Pancreas (tissue), 10 donors: Measurements from ENCODE around the gene THOC1. TPM values are rescaled to one million over a fixed set of nuclear protein-coding genes. Genes with fewer than 3 reads are reported as not detected.
A peak's percentile ranks its signal among the peaks of the same experiment; 100 is the strongest.

Source experiments
- ATAC-seq, 4 donors: fragments of 200-7000 bp; cut with Tn5 transposase; one replicate each; pipeline versions ENCODE4 v1.8.0 to v1.9.1; 2020; ENCODE audit warnings: mild to moderate bottlenecking in 4 of 4, moderate library complexity in 4 of 4
- DNase-seq, 6 donors: peaks; one replicate each; pipeline ENCODE4 v3.0.0-alpha.2; 2020
- FAIRE-seq: peaks from 2 replicates; lab custom pipeline; 2012; peaks lifted over from hg19 to GRCh38; lab: Jason Lieb, UNC
- H3K27ac ChIP-seq, 4 donors: fragments of 200-600 bp; sonication (generic); 1 replicate in 3 of 4; 2 replicates in 1 of 4; pipeline versions ENCODE4 v1.5.0 to v1.8.0; 2020
- H3K27me3 ChIP-seq, 4 donors: fragments of 200-600 bp; one replicate each; pipeline ENCODE4 v1.8.0; 2021
- H3K36me3 ChIP-seq, 3 donors: fragments of 200-600 bp; sonication (generic) in 1 of 3; one replicate each; pipeline versions ENCODE4 v1.5.0 to v1.8.0; 2020 to 2021
- H3K4me1 ChIP-seq, 3 donors: fragments of 200-600 bp; one replicate each; pipeline ENCODE4 v1.8.0; 2021
- H3K4me3 ChIP-seq, 4 donors: fragments of 200-600 bp; sonication (generic) in 2 of 4; one replicate each; pipeline versions ENCODE4 v1.5.0 to v1.8.0; 2020 to 2021
- H3K9me3 ChIP-seq, 4 donors: fragments of 200-600 bp; one replicate each; pipeline ENCODE4 v1.8.0; 2021
- WGBS, 2 donors: extraction: QIAGEN DNeasy Blood & Tissue Kit; methylation state at CpG; one replicate each; pipeline ENCODE4 v1.1.7; 2013; 5-methylcytosine and 5-hydroxymethylcytosine counted together
- intact Hi-C, 3 donors: fragments of 100-400 bp; cut with DNase I; formaldehyde crosslinking; loops; one replicate each; pipeline versions ENCODE4 v1.11.1 to v1.14.2; 2022
- polyA plus RNA-seq, 2 donors: library from polyadenylated mRNA; stranded (reverse); fragments of 200-250 nt; gene quantifications; one replicate each; pipeline ENCODE4 v1.2.3, GENCODE V29; 2013
- total RNA-seq, 6 donors: library from RNA; stranded (reverse); fragmentation: NEBNext Ultra II Directional in 4 of 6; extraction: Animal tissue kit (Norgen Biotek cat#: 25700) in 4 of 6; gene quantifications; one replicate each; pipeline versions ENCODE4 v1.2.1 to v1.2.4, GENCODE V29; 2021 to 2023
- TF ChIP-seq, protein P1 (sequence below), 4 donors: fragments of 200-600 bp; sonication (generic) in 3 of 4; IDR thresholded peaks; one replicate each; pipeline versions ENCODE4 v1.5.0 to v1.8.0; 2021; ENCODE audit warnings: antibody characterized with exemption in 4 of 4
- donor health status: healthy with polysubstance abuse.
- donor health status: DM: no; HTN: no; CAD: no; lungs with moderate emphysema.
- donor health status: DM: no; HTN: no; CAD: no.
- donor health status: control.
- donor health status: control.
- donor health status: Bipolar disorder and iron deficiency.
- donor health status: DM: yes; HTN: yes; CAD: no.
- donor health status: DM: no; HTN: no; CAD: no.
- donor health status: DM: no; HTN: no; CAD: no.
- donor health status: DM: yes; HTN: yes; CAD: no.

The THOC1 gene
- total and polyA plus RNA-seq, 8 donors = 7.3 to 63.9 (median 16.1) TPM

DNA sequence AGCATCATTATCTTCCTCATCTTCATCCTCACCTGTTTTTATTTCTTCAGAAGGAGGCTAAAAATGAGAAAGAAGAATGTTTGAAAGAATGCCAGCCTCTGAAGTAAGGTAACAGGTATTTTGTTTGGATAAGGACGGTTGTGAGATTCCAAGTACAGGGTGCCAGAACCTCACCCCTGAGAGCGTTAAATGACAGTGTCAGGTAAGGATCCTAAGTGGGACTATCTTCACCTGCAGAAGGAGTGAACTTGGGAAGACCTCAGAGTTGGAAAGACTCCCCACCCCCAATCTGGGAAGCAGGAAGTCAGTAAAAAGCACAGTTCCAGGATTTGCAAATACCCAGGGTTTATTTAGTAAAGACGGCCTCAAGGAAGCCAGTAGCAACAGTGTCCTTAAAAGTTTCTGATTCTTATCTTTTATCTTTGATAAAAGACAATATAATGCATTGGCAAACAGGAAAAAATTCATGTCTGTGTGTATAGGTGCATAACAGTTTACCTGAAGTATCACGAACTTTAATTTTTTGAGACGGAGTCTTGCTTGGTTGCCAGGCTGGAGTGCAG, 52.3 kb downstream of the THOC1 start:
- no peak for FAIRE-seq
- no peak for ATAC-seq
- intact Hi-C loops = no loop called here
- no peaks in the 10 kb centered on the region for H3K4me1 ChIP-seq
- H3K4me3 ChIP-seq = no peak overlapping the region
- H3K27ac ChIP-seq = no peak overlapping the region
- peaks cover 0 to 59% (median 14%) of the 10 kb centered on the region in 3 donors for H3K36me3 ChIP-seq
- TF ChIP-seq, protein P1, sequence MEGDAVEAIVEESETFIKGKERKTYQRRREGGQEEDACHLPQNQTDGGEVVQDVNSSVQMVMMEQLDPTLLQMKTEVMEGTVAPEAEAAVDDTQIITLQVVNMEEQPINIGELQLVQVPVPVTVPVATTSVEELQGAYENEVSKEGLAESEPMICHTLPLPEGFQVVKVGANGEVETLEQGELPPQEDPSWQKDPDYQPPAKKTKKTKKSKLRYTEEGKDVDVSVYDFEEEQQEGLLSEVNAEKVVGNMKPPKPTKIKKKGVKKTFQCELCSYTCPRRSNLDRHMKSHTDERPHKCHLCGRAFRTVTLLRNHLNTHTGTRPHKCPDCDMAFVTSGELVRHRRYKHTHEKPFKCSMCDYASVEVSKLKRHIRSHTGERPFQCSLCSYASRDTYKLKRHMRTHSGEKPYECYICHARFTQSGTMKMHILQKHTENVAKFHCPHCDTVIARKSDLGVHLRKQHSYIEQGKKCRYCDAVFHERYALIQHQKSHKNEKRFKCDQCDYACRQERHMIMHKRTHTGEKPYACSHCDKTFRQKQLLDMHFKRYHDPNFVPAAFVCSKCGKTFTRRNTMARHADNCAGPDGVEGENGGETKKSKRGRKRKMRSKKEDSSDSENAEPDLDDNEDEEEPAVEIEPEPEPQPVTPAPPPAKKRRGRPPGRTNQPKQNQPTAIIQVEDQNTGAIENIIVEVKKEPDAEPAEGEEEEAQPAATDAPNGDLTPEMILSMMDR (IDR thresholded peaks at IDR 0.05) = no peak
- DNase-seq = no peak
- 63 to 70% methylated on average over 5 of the region's 5 CpGs for WGBS, 2 donors
- H3K9me3 ChIP-seq = no peaks in the 10 kb centered on the region
- no peaks in the 10 kb centered on the region for H3K27me3 ChIP-seq

DNA sequence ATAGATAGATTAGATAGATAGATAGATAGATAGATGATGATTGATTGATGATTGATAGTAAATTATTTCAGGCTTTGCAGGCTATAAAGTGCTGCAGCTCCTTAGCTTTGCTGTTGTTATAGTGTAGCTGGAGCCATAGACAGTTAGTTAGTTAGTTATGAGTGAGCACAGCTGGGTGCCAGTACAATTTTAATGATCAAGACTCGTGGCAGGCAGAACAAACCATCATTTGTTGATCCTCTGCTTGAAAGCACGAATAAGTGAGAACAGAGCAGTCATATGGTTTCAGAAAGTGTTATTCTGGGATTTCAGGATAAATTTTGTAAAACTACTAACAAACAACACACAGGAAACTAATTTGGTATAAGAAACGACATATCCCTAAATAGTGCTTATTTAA, 53.9 kb downstream of the THOC1 start:
- WGBS, 2 donors = 73 to 75% methylated on average over 3 of the region's 3 CpGs
- TF ChIP-seq, protein P1 (IDR thresholded peaks at IDR 0.05) = no peak
- Histone ChIP-seq H3K4me3 (no peak overlapping the region), H3K27me3 (no peaks in the 10 kb centered on the region), H3K27ac (no peak overlapping the region), H3K9me3 (no peaks in the 10 kb centered on the region), H3K36me3 (peaks cover 0 to 59% (median 14%) of the 10 kb centered on the region in 3 donors), H3K4me1 (peaks cover 0 to 5% (median 0%) of the 10 kb centered on the region in 3 donors)
- intact Hi-C loops = no loop called here
- DNase-seq = no peak
- FAIRE-seq = no peak
- no peak for ATAC-seq

DNA sequence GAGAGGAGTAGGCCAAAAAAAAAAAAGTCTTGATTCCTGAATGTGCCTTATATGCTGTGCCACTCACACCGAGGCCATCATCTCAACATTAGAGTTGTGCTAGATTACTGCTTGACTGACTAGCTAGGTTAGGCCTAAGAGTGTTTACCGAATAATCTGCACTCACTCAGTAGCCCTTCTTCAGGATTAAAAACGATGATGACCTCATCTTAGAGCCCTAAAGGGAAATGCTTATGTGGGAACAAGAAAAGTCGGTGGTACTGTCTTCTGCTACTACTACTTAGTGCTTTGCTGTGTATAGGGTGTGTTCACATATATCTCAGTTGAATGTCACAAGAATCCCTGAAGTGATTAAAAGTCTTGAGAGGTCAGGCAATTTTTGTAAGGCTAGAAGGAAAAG, 54.3 kb downstream of the THOC1 start:
- Histone ChIP-seq H3K9me3 (no peaks in the 10 kb centered on the region), H3K27me3 (no peaks in the 10 kb centered on the region), H3K27ac (no peak overlapping the region), H3K36me3 (peaks cover 0 to 57% (median 14%) of the 10 kb centered on the region in 3 donors), H3K4me1 (peaks cover 0 to 5% (median 0%) of the 10 kb centered on the region in 3 donors), H3K4me3 (no peak overlapping the region)
- DNase-seq (no peak), FAIRE-seq (no peak), ATAC-seq (no peak)
- 87 to 92% methylated on average over 4 of the region's 4 CpGs for WGBS, 2 donors
- intact Hi-C loops = no loop called here
- TF ChIP-seq, protein P1 (IDR thresholded peaks at IDR 0.05) = no peak

DNA sequence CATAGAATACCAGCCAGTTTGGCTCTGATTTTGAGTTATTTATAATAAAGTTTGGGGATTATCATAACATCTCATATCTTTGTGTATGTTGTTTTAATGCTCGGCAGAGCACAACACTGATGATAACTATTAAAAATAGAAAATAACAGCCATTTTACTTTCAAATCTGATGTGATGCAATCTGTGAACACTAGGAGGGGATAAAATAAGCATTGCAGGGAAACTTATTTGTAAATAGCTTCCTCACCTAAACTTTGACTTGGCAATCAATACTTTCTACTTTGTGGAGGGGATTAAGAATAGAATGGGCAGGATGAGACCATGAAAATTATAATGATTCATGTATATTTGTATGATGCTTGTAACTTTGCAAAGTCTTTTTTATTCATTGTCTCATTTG, 55.1 kb downstream of the THOC1 start:
- TF ChIP-seq, protein P1 (IDR thresholded peaks at IDR 0.05) = no peak
- no peaks in the 10 kb centered on the region for H3K9me3 ChIP-seq
- 71 to 80% methylated on average over 1 of the region's 1 CpG for WGBS, 2 donors
- intact Hi-C loops = no loop called here
- no peaks in the 10 kb centered on the region for H3K27me3 ChIP-seq
- no peak overlapping the region for H3K4me3 ChIP-seq
- H3K4me1 ChIP-seq = peaks cover 0 to 5% (median 0%) of the 10 kb centered on the region in 3 donors
- DNase-seq (no peak), ATAC-seq (no peak), FAIRE-seq (peak; percentile 45)
- H3K36me3 ChIP-seq = peaks cover 0 to 54% (median 14%) of the 10 kb centered on the region in 3 donors
- H3K27ac ChIP-seq = no peak overlapping the region

DNA sequence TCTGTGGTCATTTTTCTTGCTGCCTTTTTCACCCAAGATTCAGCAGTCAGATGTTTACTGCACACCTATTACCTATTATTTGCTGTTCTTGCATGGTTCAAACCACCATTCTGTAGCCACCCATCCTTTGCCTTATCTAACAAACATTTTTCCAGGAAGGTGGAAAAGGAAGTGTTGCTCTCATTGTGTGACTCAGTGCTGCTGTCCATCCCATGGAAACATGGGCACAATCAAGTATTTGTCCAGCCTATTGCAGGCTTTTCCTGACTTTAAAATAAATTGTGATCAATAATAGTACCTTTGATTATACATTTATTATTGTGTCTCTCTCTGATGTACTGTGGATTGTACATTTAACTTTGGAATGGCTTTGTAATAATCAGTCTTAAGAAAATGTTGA, 56.3 kb downstream of the THOC1 start:
- H3K4me3 ChIP-seq = no peak overlapping the region
- ATAC-seq (no peak), FAIRE-seq (no peak), DNase-seq (no peak)
- intact Hi-C loops = no loop called here
- no peak overlapping the region for H3K27ac ChIP-seq
- H3K9me3 ChIP-seq = no peaks in the 10 kb centered on the region
- TF ChIP-seq, protein P1 (IDR thresholded peaks at IDR 0.05) = no peak
- H3K27me3 ChIP-seq = no peaks in the 10 kb centered on the region
- H3K4me1 ChIP-seq = peaks cover 0 to 5% (median 0%) of the 10 kb centered on the region in 3 donors
- peaks cover 0 to 49% (median 14%) of the 10 kb centered on the region in 3 donors for H3K36me3 ChIP-seq
